ENCODE data around the gene GNPTAB. TPM values are rescaled to one million over a fixed set of nuclear protein-coding genes. Genes with fewer than 3 reads are reported as not detected.

GNPTAB gene
- total RNA-seq, 2 donors from 2014 or later, result 15.5 to 27.2 TPM

DNA sequence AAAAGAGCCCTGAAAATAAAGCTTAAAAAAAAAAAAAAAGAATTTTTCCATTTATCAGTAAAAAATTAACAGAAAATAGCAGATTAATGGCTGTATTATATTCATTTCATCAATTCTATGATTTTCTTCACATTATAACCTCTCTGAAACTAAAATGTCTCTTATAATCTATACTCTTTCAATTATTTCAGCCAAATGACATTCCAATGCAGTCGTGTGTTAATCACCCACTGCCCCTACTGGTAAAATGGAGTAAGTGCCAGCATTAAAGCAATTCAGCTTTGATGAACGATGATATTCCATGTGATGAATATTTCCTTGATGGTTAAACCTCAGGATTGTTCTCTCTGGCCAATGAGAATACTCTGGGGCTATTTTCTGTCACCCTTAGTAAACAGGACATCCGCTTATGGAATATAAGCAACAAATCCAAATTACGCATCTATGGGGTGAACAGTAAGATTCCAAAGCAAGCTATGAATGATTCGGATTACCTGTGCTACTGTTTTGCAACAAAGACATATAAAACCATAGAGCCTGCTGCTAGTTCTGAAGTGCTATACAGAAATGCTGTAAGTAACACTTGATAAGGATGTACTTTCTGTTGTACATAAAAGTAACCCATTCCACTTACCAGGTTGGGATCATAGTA lies 71.2 kb downstream of the GNPTAB start:
- intact Hi-C loops (cut with DNase I), result loop anchor here (10.0 kb wide), 1 partner anchor 195 kb away; no protein-coding TSS in a partner anchor
- H3K36me3 ChIP-seq (replicated peaks in 1 of 2; ENCODE audit: insufficient read depth in 1 of 2, low read depth in 2 of 2), result peaks cover 0 to 1% of the 10 kb centered on the region in 2 donors
- no peak overlapping the region for H3K27ac ChIP-seq
- ATAC-seq (peak; percentile 74), DNase-seq (peak in 1 of 4 donors; percentile 17)
- H3K9me3 ChIP-seq, result no peaks in the 10 kb centered on the region
- no peak overlapping the region for H3K4me3 ChIP-seq
- TF ChIP-seq POLR2A (IDR thresholded peaks at IDR 0.05) (no peak), CTCF (IDR thresholded peaks at IDR 0.05) (peak; percentile 66 to 88 (median 82))
- no peaks in the 10 kb centered on the region for H3K4me1 ChIP-seq
- H3K27me3 ChIP-seq, result no peaks in the 10 kb centered on the region
- 53 to 59% methylated on average over 5 of the region's 5 CpGs for WGBS, 2 donors

DNA sequence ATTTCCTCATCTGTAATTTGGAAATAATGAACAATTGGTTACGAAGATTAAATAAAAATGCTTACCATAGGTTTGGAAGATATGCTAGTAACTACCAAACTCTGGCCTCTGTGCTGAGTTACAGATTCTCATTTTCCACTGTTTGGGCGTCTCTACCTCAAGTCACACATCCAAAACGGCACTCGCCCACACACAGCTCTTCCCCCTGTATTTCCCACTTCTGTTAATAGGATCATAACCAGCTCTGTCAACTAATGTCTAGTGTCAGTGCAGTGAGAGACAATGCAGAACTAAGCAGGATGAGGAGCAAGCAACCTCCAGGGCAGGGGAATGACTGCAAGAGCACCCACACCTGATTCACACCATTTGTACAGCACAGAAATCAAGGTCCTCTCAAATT lies 80.6 kb downstream of the GNPTAB start:
- WGBS, 2 donors, result 98% methylated on average over 4 of the region's 4 CpGs
- H3K9me3 ChIP-seq, result no peaks in the 10 kb centered on the region
- no peak for ATAC-seq
- no peak overlapping the region for H3K27ac ChIP-seq
- intact Hi-C loops (cut with DNase I), result loop anchor here (10.0 kb wide), 1 partner anchor 185 kb away; no protein-coding TSS in a partner anchor
- peaks cover 0 to 2% of the 10 kb centered on the region in 2 donors for H3K36me3 ChIP-seq (replicated peaks in 1 of 2; ENCODE audit: insufficient read depth in 1 of 2, low read depth in 2 of 2)
- no peak overlapping the region for H3K4me3 ChIP-seq
- H3K27me3 ChIP-seq, result no peaks in the 10 kb centered on the region
- no peak for DNase-seq
- peaks cover 24% of the 10 kb centered on the region for H3K4me1 ChIP-seq
- TF ChIP-seq CTCF (IDR thresholded peaks at IDR 0.05), result no peak
- TF ChIP-seq POLR2A (IDR thresholded peaks at IDR 0.05), result no peak

GRCh38 chr12:101749657-101750056 lies 81.1 kb downstream of the GNPTAB start:
- H3K9me3 ChIP-seq, result no peaks in the 10 kb centered on the region
- 69 to 76% methylated on average over 4 of the region's 4 CpGs for WGBS, 2 donors
- H3K4me3 ChIP-seq, result no peak overlapping the region
- intact Hi-C loops (cut with DNase I), result loop anchor here (10.0 kb wide), 1 partner anchor 185 kb away; no protein-coding TSS in a partner anchor
- DNase-seq (no peak), ATAC-seq (no peak)
- TF ChIP-seq POLR2A (IDR thresholded peaks at IDR 0.05), result no peak
- TF ChIP-seq CTCF (IDR thresholded peaks at IDR 0.05), result no peak
- H3K27me3 ChIP-seq, result no peaks in the 10 kb centered on the region
- peaks cover 24% of the 10 kb centered on the region for H3K4me1 ChIP-seq
- H3K27ac ChIP-seq, result no peak overlapping the region
- peaks cover 0 to 2% of the 10 kb centered on the region in 2 donors for H3K36me3 ChIP-seq (replicated peaks in 1 of 2; ENCODE audit: insufficient read depth in 1 of 2, low read depth in 2 of 2)

DNA sequence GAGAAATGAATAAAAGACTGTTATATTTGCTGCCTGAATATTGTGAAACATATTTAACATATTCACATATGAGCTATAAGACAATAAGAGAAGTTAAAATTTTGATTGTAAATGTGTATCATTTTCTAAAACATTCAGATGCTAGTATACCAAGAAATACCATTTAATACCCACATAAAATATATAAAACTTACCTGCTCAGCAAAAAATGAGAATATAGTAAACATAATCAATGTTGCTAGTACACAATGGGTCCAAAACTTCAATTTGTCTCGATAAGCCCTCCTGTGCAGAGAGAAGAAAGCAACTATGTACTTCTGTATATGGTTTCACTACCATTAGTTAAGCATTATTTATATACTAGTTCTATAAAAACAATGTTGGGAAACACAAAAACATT lies 81.9 kb downstream of the GNPTAB start:
- ATAC-seq (no peak), DNase-seq (no peak)
- peaks cover 24% of the 10 kb centered on the region for H3K4me1 ChIP-seq
- H3K36me3 ChIP-seq (replicated peaks in 1 of 2; ENCODE audit: insufficient read depth in 1 of 2, low read depth in 2 of 2), result peaks cover 0 to 2% of the 10 kb centered on the region in 2 donors
- WGBS, 2 donors, result 93 to 96% methylated on average over 1 of the region's 1 CpG
- intact Hi-C loops (cut with DNase I), result no loop called here
- no peak overlapping the region for H3K27ac ChIP-seq
- no peak overlapping the region for H3K4me3 ChIP-seq
- H3K9me3 ChIP-seq, result no peaks in the 10 kb centered on the region
- no peaks in the 10 kb centered on the region for H3K27me3 ChIP-seq
- TF ChIP-seq CTCF (IDR thresholded peaks at IDR 0.05), result no peak
- TF ChIP-seq POLR2A (IDR thresholded peaks at IDR 0.05), result no peak

DNA sequence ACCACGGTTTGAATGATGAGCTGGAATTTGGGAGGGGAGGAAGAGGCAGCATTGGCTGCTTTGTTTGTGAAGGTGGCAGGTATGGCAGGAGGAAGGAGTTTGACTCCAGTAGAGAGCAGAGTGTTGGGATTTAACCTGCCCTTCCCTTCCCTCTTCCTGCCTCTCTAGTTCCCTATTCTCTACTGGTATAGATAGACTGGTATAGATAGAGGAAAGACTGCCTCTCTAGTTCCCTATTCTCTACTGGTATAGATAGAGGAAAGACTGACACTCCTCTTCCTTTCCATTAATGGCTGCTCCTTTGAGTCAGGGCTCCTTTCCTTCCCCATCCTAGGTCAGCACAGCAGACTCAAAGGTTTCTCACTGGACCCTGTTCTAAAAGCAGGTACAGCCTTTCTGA lies 83.1 kb downstream of the GNPTAB start:
- no peak for TF ChIP-seq CTCF (IDR thresholded peaks at IDR 0.05)
- no peak for TF ChIP-seq POLR2A (IDR thresholded peaks at IDR 0.05)
- Histone ChIP-seq H3K27ac (no peak overlapping the region), H3K4me1 (peaks cover 24% of the 10 kb centered on the region), H3K27me3 (no peaks in the 10 kb centered on the region), H3K9me3 (no peaks in the 10 kb centered on the region), H3K36me3 (replicated peaks in 1 of 2; ENCODE audit: insufficient read depth in 1 of 2, low read depth in 2 of 2) (peaks cover 0 to 2% of the 10 kb centered on the region in 2 donors), H3K4me3 (no peak overlapping the region)
- intact Hi-C loops (cut with DNase I), result no loop called here
- DNase-seq (no peak), ATAC-seq (no peak)
- WGBS, 2 donors, result 71 to 100% methylated on average over 1 of the region's 1 CpG
